Measurements from ENCODE around the gene CHAMP1. TPM values are rescaled to one million over a fixed set of nuclear protein-coding genes. Genes with fewer than 3 reads are reported as not detected.

Gene CHAMP1
- total and polyA plus RNA-seq, 2 of the 4 experiments (the other 2 are of a cell fraction), result 13.3 to 32.7 TPM

- no peak for TF ChIP-seq SMC3 (IDR thresholded peaks at IDR 0.05; ENCODE audit: low read depth, low read length)
Measured at GRCh38 chr13:114268344-114269280, 45.7 kb upstream of the CHAMP1 start (continued).

GRCh38 chr13:114269281-114269770, 45.0 kb upstream of the CHAMP1 start:
- BruUV-seq (replicated peaks), result no TSS peak

More at GRCh38 chr13:114269281-114269770, 45.0 kb upstream of the CHAMP1 start:
- H2AFZ ChIP-seq (replicated peaks; ENCODE audit: low read length, poor library complexity), result no peak overlapping the region
- H4K5ac ChIP-seq (ENCODE audit: low read depth, low read length), result no peak overlapping the region
- CTCF ChIA-PET, result no interaction called here
- H3K14ac ChIP-seq (replicated peaks; ENCODE audit: low read depth, low read length), result no peak overlapping the region
- dilution Hi-C loops (cut with HindIII; ENCODE audit: low sequenced_read_pairs, unreplicated experiment), result no loop called here
- no peak overlapping the region for H2AK9ac ChIP-seq (replicated peaks; ENCODE audit: low read depth, low read length, poor library complexity)
- H4K20me1 ChIP-seq (ENCODE audit: insufficient read depth, low read length), result 0 out of 2 replicates have a peak, but pooled peaks cover 2% of the 10 kb centered on the region
- no peak overlapping the region for H3K4me3 ChIP-seq (ENCODE audit: insufficient read depth, low read depth, low read length)
- H3K27ac ChIP-seq (ENCODE audit: insufficient read depth, low read length), result no peak overlapping the region
- POLR2A ChIA-PET (ENCODE audit: unreplicated experiment), result no interaction called here
- no peak for TF ChIP-seq FOS (IDR thresholded peaks at IDR 0.05; ENCODE audit: low read depth, low read length)
- no peak overlapping the region for H3K56ac ChIP-seq (ENCODE audit: extremely low read depth, insufficient read depth, low read length)
- H3K4me1 ChIP-seq (ENCODE audit: control insufficient read depth, insufficient read depth, low read length), result peaks cover 3% of the 10 kb centered on the region; the same call in 1 of the 2 replicates
- intact Hi-C loops (cut with micrococcal nuclease), result no loop called here
- peaks cover 15% of the 10 kb centered on the region for H3K9me1 ChIP-seq (ENCODE audit: insufficient read depth, low read length)
- ATAC-seq (ENCODE audit: low read depth) (no peak), DNase-seq (no peak)
- no peak overlapping the region for H2AK5ac ChIP-seq (ENCODE audit: low read depth, low read length)
- no peak overlapping the region for H2BK120ac ChIP-seq (ENCODE audit: low read depth, low read length)
- 90% methylated on average over 2 of the region's 4 CpGs; no CpG with 5 or more reads in 1 of the 2 experiments for WGBS, 2 experiments (ENCODE audit: extremely low coverage in 2 of 2, insufficient read length in 1 of 2)
- in situ Hi-C loops (cut with MboI; ENCODE audit: low sequenced_read_pairs), result no loop called here
- H2BK5ac ChIP-seq (ENCODE audit: low read depth, low read length, poor library complexity, severe bottlenecking), result no peak overlapping the region
- H3K27me3 ChIP-seq (ENCODE audit: control insufficient read depth, insufficient read depth, low read length), result no peaks in the 10 kb centered on the region
- H3K36me3 ChIP-seq (ENCODE audit: control insufficient read depth, insufficient read depth, low read length), result peaks cover 48% of the 10 kb centered on the region
- H3K4me2 ChIP-seq (ENCODE audit: low read depth, low read length), result no peak overlapping the region
- no peak overlapping the region for H4K91ac ChIP-seq (ENCODE audit: insufficient read depth, low read depth, low read length)
- H3K9me3 ChIP-seq (ENCODE audit: control insufficient read depth, insufficient read depth, low read length), result no peaks in the 10 kb centered on the region
- peaks cover 24 to 51% of the 10 kb centered on the region in 2 experiments for H3K79me1 ChIP-seq (ENCODE audit: low read depth in 1 of 2, low read length in 2 of 2)
- H2BK15ac ChIP-seq (ENCODE audit: low read depth, low read length), result no peak overlapping the region
- no peak overlapping the region for H3K4ac ChIP-seq (ENCODE audit: low read depth, low read length)
- no peak overlapping the region for H3K9ac ChIP-seq (ENCODE audit: low read depth, low read length)
- no peak overlapping the region for H4K8ac ChIP-seq (ENCODE audit: low read depth in 2 of 2, low read length in 2 of 2)
- no peak overlapping the region for H3K23ac ChIP-seq (ENCODE audit: low read depth, low read length)
- H2BK20ac ChIP-seq (ENCODE audit: low read depth, low read length), result no peak overlapping the region
- no peak overlapping the region for H3K18ac ChIP-seq (ENCODE audit: low read depth, low read length)

Data from IMR-90 (cell line).